ENCODE results near the gene SFXN1. TPM values are rescaled to one million over a fixed set of nuclear protein-coding genes. Genes with fewer than 3 reads are reported as not detected.
A peak's percentile ranks its signal among the peaks of the same experiment; 100 is the strongest.

The SFXN1 gene
- total and polyA plus RNA-seq, 7 donors, result 18.1 to 68.0 (median 22.8) TPM

DNA sequence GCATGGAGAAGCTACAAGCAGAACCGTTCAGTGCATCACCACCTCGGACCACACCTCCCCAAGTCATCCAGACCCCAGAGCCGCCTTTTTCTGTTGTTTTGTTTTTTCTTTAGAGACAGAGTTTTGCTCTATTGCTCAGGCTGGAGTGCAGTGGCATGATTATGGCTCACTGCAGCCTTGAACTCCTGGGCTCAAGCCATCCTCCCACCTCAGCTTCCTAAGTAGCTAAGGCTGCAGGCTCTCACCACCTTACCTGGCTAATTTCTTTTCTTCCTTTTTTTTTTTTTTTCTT is 13.5 kb upstream of the SFXN1 start:
- Histone ChIP-seq H3K4me1 (no peaks in the 10 kb centered on the region), H3K4me3 (no peak overlapping the region), H3K9me3 (no peaks in the 10 kb centered on the region), H3K27ac (no peak overlapping the region), H3K27me3 (peaks cover 0 to 7% (median 0%) of the 10 kb centered on the region in 3 donors), H3K36me3 (no peaks in the 10 kb centered on the region)
- WGBS, 2 donors, result 1 to 2% methylated on average over 3 of the region's 3 CpGs
- no peak for DNase-seq
- no peak for TF ChIP-seq POLR2AphosphoS5 (IDR thresholded peaks at IDR 0.05)
- TF ChIP-seq, protein P1, sequence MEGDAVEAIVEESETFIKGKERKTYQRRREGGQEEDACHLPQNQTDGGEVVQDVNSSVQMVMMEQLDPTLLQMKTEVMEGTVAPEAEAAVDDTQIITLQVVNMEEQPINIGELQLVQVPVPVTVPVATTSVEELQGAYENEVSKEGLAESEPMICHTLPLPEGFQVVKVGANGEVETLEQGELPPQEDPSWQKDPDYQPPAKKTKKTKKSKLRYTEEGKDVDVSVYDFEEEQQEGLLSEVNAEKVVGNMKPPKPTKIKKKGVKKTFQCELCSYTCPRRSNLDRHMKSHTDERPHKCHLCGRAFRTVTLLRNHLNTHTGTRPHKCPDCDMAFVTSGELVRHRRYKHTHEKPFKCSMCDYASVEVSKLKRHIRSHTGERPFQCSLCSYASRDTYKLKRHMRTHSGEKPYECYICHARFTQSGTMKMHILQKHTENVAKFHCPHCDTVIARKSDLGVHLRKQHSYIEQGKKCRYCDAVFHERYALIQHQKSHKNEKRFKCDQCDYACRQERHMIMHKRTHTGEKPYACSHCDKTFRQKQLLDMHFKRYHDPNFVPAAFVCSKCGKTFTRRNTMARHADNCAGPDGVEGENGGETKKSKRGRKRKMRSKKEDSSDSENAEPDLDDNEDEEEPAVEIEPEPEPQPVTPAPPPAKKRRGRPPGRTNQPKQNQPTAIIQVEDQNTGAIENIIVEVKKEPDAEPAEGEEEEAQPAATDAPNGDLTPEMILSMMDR (IDR thresholded peaks at IDR 0.05), result peak in 1 of 4 experiments; percentile 8
- intact Hi-C loops (cut with DNase I), result no loop called here

DNA sequence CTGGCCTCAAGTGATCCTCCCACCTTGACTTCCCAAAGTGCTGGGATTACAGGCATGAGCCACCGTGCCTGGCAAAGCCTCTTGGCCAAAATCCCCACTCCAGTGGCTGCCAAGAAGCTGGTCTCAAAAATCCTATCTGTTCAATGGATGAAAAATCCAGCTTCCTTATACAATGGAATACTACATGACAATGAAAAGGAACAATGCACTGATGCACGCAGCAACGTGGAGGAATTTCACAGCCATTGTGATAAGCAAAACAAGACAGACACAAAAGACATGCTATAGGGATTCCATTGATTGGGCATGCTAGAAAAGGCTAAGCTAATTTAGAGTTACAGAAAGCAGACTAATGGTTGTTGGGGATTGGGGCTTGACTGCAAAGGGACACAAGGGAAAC is 13.1 kb upstream of the SFXN1 start:
- 46 to 49% methylated on average over 3 of the region's 3 CpGs for WGBS, 2 donors
- Histone ChIP-seq H3K9me3 (no peaks in the 10 kb centered on the region), H3K4me1 (no peaks in the 10 kb centered on the region), H3K27ac (no peak overlapping the region), H3K36me3 (no peaks in the 10 kb centered on the region), H3K4me3 (no peak overlapping the region), H3K27me3 (peaks cover 0 to 7% (median 0%) of the 10 kb centered on the region in 3 donors)
- intact Hi-C loops (cut with DNase I), result no loop called here
- TF ChIP-seq POLR2AphosphoS5 (IDR thresholded peaks at IDR 0.05) (no peak), POLR2A (IDR thresholded peaks at IDR 0.05) (no peak), EP300 (IDR thresholded peaks at IDR 0.05) (no peak)
- TF ChIP-seq, protein P1 (IDR thresholded peaks at IDR 0.05), result no peak
- no peak for DNase-seq

DNA sequence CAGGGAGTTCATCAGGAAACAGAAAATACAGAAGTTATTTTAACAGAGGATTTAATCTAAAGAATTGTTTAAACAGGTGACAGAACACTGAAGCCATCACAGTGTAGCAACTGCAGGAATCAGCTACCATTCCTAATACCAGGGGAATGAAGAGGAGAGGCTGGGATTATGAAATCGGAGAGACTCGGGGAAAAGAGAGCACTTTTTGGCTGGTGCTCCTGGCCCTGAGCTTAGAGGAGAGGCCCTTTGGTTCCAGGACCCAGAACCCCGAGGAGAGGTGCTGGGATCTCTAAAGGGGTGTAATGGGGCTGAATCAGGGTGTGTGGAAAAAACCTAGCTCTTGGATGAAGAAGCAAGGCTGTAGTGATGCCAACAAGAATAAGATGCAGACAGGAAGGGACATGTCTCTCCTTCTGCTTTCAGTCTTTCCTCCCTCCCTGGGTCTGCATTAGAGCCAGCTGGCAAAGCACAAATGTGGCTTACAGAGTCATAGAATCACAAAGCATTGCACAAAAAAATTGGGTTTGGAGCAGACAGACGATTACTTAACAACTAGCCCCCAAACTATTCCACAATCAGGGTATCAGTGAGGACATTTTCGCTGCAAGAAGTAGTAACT is 11.6 kb upstream of the SFXN1 start:
- Histone ChIP-seq H3K27me3 (peaks cover 0 to 7% (median 0%) of the 10 kb centered on the region in 3 donors), H3K9me3 (no peaks in the 10 kb centered on the region), H3K4me3 (no peak overlapping the region), H3K27ac (peak overlapping the region in 1 of 4 donors; percentile 48), H3K36me3 (no peaks in the 10 kb centered on the region), H3K4me1 (no peaks in the 10 kb centered on the region)
- intact Hi-C loops (cut with DNase I), result no loop called here
- peak; percentile 84 for DNase-seq
- 62 to 67% methylated on average over 5 of the region's 5 CpGs for WGBS, 2 donors
- TF ChIP-seq POLR2AphosphoS5 (IDR thresholded peaks at IDR 0.05) (peak in 1 of 4 donors; percentile 15), EP300 (IDR thresholded peaks at IDR 0.05) (no peak)

DNA sequence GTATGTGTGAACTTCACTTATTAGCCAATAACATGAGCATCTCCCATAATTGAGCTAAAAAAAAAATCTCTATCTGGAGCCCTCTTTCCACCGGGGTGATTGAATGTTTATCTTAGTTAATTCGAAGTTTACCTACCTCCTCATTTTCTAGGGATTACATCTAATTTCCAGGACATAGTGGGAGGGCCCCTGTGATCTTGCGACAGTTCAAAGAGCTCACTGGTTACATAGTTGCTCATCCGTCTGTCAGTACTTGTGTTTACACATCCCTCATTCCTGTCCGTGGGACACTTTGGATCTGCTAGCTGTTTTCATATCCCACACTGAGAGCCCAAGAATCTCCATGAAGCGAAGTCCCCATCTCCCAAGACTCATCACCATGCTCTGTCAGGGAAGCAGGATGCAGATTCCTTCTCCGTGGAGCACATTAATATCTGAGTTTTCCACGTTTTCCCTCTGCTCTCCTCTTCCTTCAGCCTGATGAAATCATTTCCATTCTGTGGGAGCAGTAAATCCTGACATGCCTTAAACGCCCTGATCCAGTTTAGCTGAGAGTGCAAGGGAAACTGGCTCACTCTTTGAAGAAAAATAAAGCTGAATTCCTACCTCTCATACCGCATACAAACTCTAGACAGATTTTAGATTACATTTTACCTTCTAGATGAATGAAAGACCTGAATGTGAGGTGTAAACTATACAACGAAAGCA is 10.2 kb upstream of the SFXN1 start:
- no peaks in the 10 kb centered on the region for H3K9me3 ChIP-seq
- no peaks in the 10 kb centered on the region for H3K4me1 ChIP-seq
- H3K36me3 ChIP-seq, result no peaks in the 10 kb centered on the region
- TF ChIP-seq POLR2A (IDR thresholded peaks at IDR 0.05), result no peak
- no peak for TF ChIP-seq EP300 (IDR thresholded peaks at IDR 0.05)
- no peak for TF ChIP-seq POLR2AphosphoS5 (IDR thresholded peaks at IDR 0.05)
- TF ChIP-seq, protein P1 (IDR thresholded peaks at IDR 0.05), result no peak
- no peak overlapping the region for H3K27ac ChIP-seq
- no peak for DNase-seq
- intact Hi-C loops (cut with DNase I), result no loop called here
- WGBS, 2 donors, result 57 to 66% methylated on average over 11 of the region's 11 CpGs
- H3K27me3 ChIP-seq, result peaks cover 0 to 7% (median 0%) of the 10 kb centered on the region in 3 donors
- no peak overlapping the region for H3K4me3 ChIP-seq

DNA sequence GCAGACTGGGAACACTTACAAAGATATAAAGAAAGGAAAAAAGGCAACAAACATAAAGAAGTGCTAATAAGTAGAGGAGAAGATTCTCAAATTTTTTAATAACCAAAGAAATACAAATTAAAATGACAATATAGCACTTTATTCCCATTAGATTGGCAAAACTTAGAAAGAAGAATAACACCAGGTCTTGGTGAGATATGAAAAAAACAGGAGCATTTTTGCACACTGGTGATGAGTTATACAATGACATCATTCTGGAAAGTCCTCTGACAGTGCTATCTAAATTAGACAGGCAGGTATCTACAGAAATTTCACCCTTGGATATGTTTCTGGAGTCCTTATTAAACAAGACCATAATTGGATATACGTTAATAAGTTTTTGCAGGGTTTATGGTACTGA is 9.5 kb upstream of the SFXN1 start:
- TF ChIP-seq, protein P1 (IDR thresholded peaks at IDR 0.05), result no peak
- TF ChIP-seq POLR2AphosphoS5 (IDR thresholded peaks at IDR 0.05) (no peak), EP300 (IDR thresholded peaks at IDR 0.05) (no peak), POLR2A (IDR thresholded peaks at IDR 0.05) (no peak)
- H3K4me1 ChIP-seq, result no peaks in the 10 kb centered on the region
- H3K4me3 ChIP-seq, result no peak overlapping the region
- H3K27me3 ChIP-seq, result peaks cover 0 to 7% (median 0%) of the 10 kb centered on the region in 3 donors
- H3K36me3 ChIP-seq, result no peaks in the 10 kb centered on the region
- intact Hi-C loops (cut with DNase I), result no loop called here
- no peaks in the 10 kb centered on the region for H3K9me3 ChIP-seq
- no peak for DNase-seq
- no peak overlapping the region for H3K27ac ChIP-seq
- 93 to 96% methylated on average over 1 of the region's 1 CpG for WGBS, 2 donors
